Sigmoid colon (tissue), 7 donors: ENCODE measurements around the gene NLN. TPM values are rescaled to one million over a fixed set of nuclear protein-coding genes. Genes with fewer than 3 reads are reported as not detected.
"Not testable (repeated sequence)": the region's sequence is repeated elsewhere in the genome, so short reads cannot be mapped to it uniquely, and the experiment has no call there.

Experiments used
- DNase-seq: peaks from one replicate; pipeline ENCODE4 v3.0.0-alpha.2; 2019
- H3K27ac ChIP-seq, 4 donors: fragments of 200-600 bp; sonication (generic); one replicate each; pipeline ENCODE4 v1.5.1; 2016 to 2019; ENCODE audit warnings: mild to moderate bottlenecking in 1 of 4
- H3K27me3 ChIP-seq, 3 donors: fragments of 200-600 bp; sonication (generic); one replicate each; pipeline ENCODE4 v1.5.1; 2019; ENCODE audit warnings: mild to moderate bottlenecking in 1 of 3
- H3K36me3 ChIP-seq, 4 donors: fragments of 200-600 bp; sonication (generic); one replicate each; pipeline ENCODE4 v1.5.1; 2016 to 2019
- H3K4me1 ChIP-seq, 4 donors: fragments of 200-600 bp; sonication (generic); one replicate each; pipeline ENCODE4 v1.5.1; 2017 to 2019
- H3K4me3 ChIP-seq, 4 donors: fragments of 200-600 bp; sonication (generic); one replicate each; pipeline ENCODE4 v1.5.1; 2017 to 2019; ENCODE audit warnings: mild to moderate bottlenecking in 2 of 4, moderate library complexity in 1 of 4
- H3K9me3 ChIP-seq, 4 donors: fragments of 200-600 bp in 3 of 4; sonication (generic) in 3 of 4; one replicate each; pipeline versions ENCODE4 v1.5.1 to v1.6.1; 2013 to 2019
- EP300 ChIP-seq, 4 donors: sonication (generic); formaldehyde crosslinking; IDR thresholded peaks; one replicate each; pipeline ENCODE4 v1.6.1; 2017; ENCODE audit warnings: antibody characterized with exemption in 4 of 4
- POLR2A ChIP-seq, 2 donors: fragments of 450-650 bp; IDR thresholded peaks; one replicate each; pipeline ENCODE4 v1.6.1; 2016; ENCODE audit warnings: antibody characterized with exemption in 2 of 2, mild to moderate bottlenecking in 2 of 2, moderate library complexity in 2 of 2
- POLR2AphosphoS5 ChIP-seq, 4 donors: sonication (generic); formaldehyde crosslinking; IDR thresholded peaks; one replicate each; pipeline ENCODE4 v1.6.1; 2017; ENCODE audit warnings: antibody characterized with exemption in 4 of 4
- WGBS, 2 donors: extraction: QIAGEN DNeasy Blood & Tissue Kit; methylation state at CpG; one replicate each; pipeline ENCODE4 v1.1.7; 2013; 5-methylcytosine and 5-hydroxymethylcytosine counted together
- intact Hi-C: fragments of 100-400 bp; cut with DNase I; formaldehyde crosslinking; loops from one replicate; pipeline ENCODE4 v1.15.1; 2023
- polyA plus RNA-seq, 3 donors: library from polyadenylated mRNA; stranded (reverse); fragments of 200-250 nt; gene quantifications; one replicate each; pipeline ENCODE4 v1.2.3, GENCODE V29; 2013
- total RNA-seq, 4 donors: library from RNA; depleted of rRNA; stranded (reverse); fragments of >200 nt; gene quantifications; one replicate each; pipeline ENCODE4 v1.1.0, GENCODE V29; 2016
- TF ChIP-seq, protein P1 (sequence below), 4 experiments: fragments of 450-650 bp in 3 of 4; fragments of 200-600 bp in 1 of 4; IDR thresholded peaks; one replicate each; pipeline ENCODE4 v1.5.1; 2016 to 2019; ENCODE audit warnings: antibody characterized with exemption in 4 of 4, mild to moderate bottlenecking in 3 of 4, moderate library complexity in 2 of 4
- donor health status: healthy with polysubstance abuse.
- donor health status: Bipolar disorder and iron deficiency.
- donor health status: healthy.

Gene NLN
- total and polyA plus RNA-seq, 7 donors, result 4.8 to 43.7 (median 7.8) TPM

DNA sequence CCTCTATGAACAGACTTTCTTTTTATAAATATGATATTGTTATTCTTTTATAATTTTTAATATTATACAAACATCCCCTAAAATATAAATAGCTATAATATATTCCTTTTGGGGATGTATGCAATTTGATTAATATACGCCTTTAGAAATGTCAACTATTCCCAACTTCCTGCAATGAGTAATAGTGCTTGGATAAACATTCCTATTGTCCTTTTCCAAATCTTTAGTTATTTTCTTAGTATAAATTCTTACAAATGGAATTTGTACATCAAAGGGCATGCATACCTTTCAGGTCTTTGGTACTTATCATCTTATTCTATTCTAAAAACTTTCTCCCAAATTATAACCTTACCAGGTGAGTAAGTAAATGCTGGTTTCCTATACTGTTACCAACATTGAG lies 6.2 kb downstream of the NLN start:
- Histone ChIP-seq H3K4me1 (peaks cover 0 to 10% (median 0%) of the 10 kb centered on the region in 4 donors), H3K36me3 (no peaks in the 10 kb centered on the region), H3K27ac (no peak overlapping the region), H3K4me3 (no peak overlapping the region), H3K27me3 (no peaks in the 10 kb centered on the region), H3K9me3 (no peaks in the 10 kb centered on the region)
- intact Hi-C loops, result no loop called here
- WGBS, 2 donors, result 90 to 98% methylated on average over 1 of the region's 1 CpG
- TF ChIP-seq, protein P1, sequence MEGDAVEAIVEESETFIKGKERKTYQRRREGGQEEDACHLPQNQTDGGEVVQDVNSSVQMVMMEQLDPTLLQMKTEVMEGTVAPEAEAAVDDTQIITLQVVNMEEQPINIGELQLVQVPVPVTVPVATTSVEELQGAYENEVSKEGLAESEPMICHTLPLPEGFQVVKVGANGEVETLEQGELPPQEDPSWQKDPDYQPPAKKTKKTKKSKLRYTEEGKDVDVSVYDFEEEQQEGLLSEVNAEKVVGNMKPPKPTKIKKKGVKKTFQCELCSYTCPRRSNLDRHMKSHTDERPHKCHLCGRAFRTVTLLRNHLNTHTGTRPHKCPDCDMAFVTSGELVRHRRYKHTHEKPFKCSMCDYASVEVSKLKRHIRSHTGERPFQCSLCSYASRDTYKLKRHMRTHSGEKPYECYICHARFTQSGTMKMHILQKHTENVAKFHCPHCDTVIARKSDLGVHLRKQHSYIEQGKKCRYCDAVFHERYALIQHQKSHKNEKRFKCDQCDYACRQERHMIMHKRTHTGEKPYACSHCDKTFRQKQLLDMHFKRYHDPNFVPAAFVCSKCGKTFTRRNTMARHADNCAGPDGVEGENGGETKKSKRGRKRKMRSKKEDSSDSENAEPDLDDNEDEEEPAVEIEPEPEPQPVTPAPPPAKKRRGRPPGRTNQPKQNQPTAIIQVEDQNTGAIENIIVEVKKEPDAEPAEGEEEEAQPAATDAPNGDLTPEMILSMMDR (IDR thresholded peaks at IDR 0.05), result no peak
- TF ChIP-seq POLR2A (IDR thresholded peaks at IDR 0.05) (no peak), POLR2AphosphoS5 (IDR thresholded peaks at IDR 0.05) (no peak), EP300 (IDR thresholded peaks at IDR 0.05) (no peak)
- no peak for DNase-seq

DNA sequence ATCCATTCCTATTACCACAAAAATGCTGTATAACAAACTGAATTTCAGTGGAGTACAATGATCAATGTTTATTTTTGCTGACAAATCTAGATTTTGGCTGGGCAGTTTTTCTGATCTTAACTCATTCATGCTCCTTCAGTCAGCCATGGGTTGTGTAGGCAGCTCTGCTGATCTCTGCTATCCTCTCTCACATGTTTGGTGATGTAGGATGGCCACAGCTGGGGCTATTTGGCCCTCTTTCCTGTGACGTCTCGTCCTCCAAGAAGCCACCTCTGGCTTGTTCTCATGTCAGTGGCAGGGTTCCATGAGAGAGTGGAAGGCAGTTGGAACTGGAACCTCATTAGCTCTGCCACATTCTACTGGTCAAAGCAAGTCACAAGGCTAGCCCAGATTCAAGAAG lies 8.9 kb downstream of the NLN start:
- WGBS, 2 donors, result 85 to 86% methylated on average over 2 of the region's 2 CpGs
- Histone ChIP-seq H3K9me3 (no peaks in the 10 kb centered on the region), H3K36me3 (no peaks in the 10 kb centered on the region), H3K4me1 (no peaks in the 10 kb centered on the region), H3K27ac (no peak overlapping the region), H3K27me3 (no peaks in the 10 kb centered on the region), H3K4me3 (no peak overlapping the region)
- intact Hi-C loops, result no loop called here
- no peak for TF ChIP-seq POLR2AphosphoS5 (IDR thresholded peaks at IDR 0.05)
- TF ChIP-seq EP300 (IDR thresholded peaks at IDR 0.05), result no peak
- TF ChIP-seq, protein P1 (IDR thresholded peaks at IDR 0.05), result no peak
- no peak for TF ChIP-seq POLR2A (IDR thresholded peaks at IDR 0.05)
- no peak for DNase-seq

DNA sequence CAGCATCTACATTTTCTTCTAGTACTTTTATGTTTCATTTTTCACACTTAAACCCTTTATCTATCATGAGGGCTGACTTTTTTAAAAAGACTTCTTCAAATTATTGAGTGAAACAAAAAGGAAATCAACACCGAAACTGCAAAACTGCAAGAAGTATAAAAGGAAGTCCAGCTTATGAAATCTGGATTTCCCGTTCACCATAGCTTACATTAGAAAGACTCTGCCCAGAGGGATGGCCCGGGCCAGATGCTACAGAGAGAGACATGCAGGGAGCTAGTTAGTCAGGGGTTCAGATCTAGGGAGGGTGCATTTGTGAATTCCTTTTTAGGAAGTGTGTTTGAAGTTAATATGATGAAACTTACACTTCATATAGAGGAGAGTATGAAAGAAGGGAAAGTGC lies 10.0 kb downstream of the NLN start:
- H3K27ac ChIP-seq, DNase-seq, intact Hi-C loops, H3K27me3 ChIP-seq, H3K4me1 ChIP-seq, H3K4me3 ChIP-seq, H3K36me3 ChIP-seq, H3K9me3 ChIP-seq: not testable (repeated sequence)
- WGBS, 2 donors, result 88 to 91% methylated on average over 3 of the region's 3 CpGs

DNA sequence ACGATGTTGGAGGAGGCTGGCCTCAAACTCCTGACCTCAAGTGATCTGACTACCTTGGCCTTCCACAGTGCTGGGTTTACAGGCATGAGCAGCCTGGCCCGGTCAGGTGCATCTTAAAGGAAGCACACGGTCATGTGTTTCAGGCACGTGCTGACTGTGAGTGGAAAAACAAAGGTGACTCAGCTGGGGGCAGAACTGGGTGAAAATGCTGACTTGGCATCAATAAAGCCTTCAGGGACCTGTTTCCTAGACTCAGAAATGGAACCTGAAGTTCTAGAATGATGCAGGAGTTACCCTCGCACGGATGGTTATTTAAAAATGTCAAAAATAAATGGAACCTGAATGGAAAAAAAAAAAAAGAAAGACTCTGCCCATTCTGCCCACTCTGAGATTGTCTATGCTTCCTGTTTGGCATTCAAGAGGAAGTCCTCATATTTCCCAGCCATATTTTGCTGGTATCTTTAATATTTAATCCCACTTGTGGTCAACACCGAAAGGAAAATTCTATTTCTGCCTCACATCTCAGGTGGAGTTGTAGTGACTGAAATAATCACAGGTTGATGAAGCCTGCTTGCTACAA lies 12.3 kb downstream of the NLN start:
- H3K9me3 ChIP-seq, H3K4me3 ChIP-seq, H3K4me1 ChIP-seq, H3K27ac ChIP-seq, H3K27me3 ChIP-seq, DNase-seq, intact Hi-C loops, H3K36me3 ChIP-seq: not testable (repeated sequence)
- 69 to 79% methylated on average over 7 of the region's 7 CpGs for WGBS, 2 donors

DNA sequence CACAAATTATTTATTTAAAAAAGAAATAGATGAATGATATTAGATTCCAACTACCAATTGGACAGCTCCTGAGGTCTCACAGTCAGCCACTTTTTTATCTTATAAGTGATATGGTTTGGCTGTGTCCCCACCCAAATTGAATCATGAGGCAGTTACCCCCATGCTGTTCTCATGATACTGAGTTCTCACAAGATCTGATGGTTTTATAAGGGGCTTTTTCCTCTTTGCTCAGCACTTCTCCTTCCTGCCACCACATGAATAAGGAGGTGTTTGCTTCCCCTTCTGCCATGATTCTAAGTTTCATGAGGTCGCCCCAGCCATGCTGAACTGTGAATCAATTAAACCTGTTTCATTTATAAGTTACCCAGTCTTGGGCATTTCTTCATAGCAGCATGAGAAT lies 12.9 kb downstream of the NLN start:
- H3K4me3 ChIP-seq, result no peak overlapping the region
- H3K9me3 ChIP-seq, result no peaks in the 10 kb centered on the region
- H3K27me3 ChIP-seq, result no peaks in the 10 kb centered on the region
- TF ChIP-seq EP300 (IDR thresholded peaks at IDR 0.05) (no peak), POLR2AphosphoS5 (IDR thresholded peaks at IDR 0.05) (no peak), POLR2A (IDR thresholded peaks at IDR 0.05) (no peak)
- TF ChIP-seq, protein P1 (IDR thresholded peaks at IDR 0.05), result no peak
- no peak overlapping the region for H3K27ac ChIP-seq
- intact Hi-C loops, result no loop called here
- WGBS, 2 donors, result 77 to 91% methylated on average over 1 of the region's 1 CpG
- DNase-seq, result no peak
- no peaks in the 10 kb centered on the region for H3K4me1 ChIP-seq
- no peaks in the 10 kb centered on the region for H3K36me3 ChIP-seq

DNA sequence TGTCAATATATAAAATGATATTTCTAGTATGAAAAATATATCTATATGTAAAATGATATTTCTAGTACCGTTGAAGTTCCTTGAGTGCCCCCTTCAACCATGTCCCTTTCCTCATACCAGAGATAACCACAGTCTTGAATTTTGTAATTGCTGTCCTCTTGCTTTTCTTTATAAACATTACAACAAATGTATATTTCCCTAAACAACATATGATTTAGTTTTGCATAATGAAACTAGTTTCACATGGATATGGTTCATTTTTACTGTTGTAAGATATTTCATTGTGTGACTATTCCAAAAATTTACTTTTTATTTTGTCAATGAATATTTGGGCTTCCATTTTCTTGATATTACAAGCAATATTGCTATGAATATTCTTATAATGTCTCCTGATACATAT lies 14.0 kb downstream of the NLN start:
- Histone ChIP-seq H3K4me3 (no peak overlapping the region), H3K27ac (no peak overlapping the region), H3K27me3 (no peaks in the 10 kb centered on the region), H3K4me1 (no peaks in the 10 kb centered on the region), H3K36me3 (no peaks in the 10 kb centered on the region), H3K9me3 (no peaks in the 10 kb centered on the region)
- no peak for DNase-seq
- 89 to 94% methylated on average over 1 of the region's 1 CpG for WGBS, 2 donors
- TF ChIP-seq, protein P1 (IDR thresholded peaks at IDR 0.05), result no peak
- TF ChIP-seq POLR2A (IDR thresholded peaks at IDR 0.05), result no peak
- TF ChIP-seq POLR2AphosphoS5 (IDR thresholded peaks at IDR 0.05), result no peak
- no peak for TF ChIP-seq EP300 (IDR thresholded peaks at IDR 0.05)
- intact Hi-C loops, result no loop called here
